ENCODE results near the gene CFAP119. TPM values are rescaled to one million over a fixed set of nuclear protein-coding genes. Genes with fewer than 3 reads are reported as not detected.

CFAP119 gene
- total RNA-seq, 6 experiments from 2014 or later = 4.3 to 7.6 (median 5.1) TPM

GRCh38 chr16:30773826-30774225 is 12.0 kb upstream of the CFAP119 start:
- H3K4me1 Mint-ChIP-seq (ENCODE audit: low read depth) = peaks cover 33% of the 10 kb centered on the region
- H3K27ac Mint-ChIP-seq = no peak overlapping the region
- DNase-seq = no peak
- no peaks in the 10 kb centered on the region for H3K9me3 Mint-ChIP-seq
- H3K4me3 Mint-ChIP-seq = no peak overlapping the region
- peaks cover 17% of the 10 kb centered on the region for H3K27me3 Mint-ChIP-seq (ENCODE audit: insufficient read depth)
- TF ChIP-seq, protein P1, sequence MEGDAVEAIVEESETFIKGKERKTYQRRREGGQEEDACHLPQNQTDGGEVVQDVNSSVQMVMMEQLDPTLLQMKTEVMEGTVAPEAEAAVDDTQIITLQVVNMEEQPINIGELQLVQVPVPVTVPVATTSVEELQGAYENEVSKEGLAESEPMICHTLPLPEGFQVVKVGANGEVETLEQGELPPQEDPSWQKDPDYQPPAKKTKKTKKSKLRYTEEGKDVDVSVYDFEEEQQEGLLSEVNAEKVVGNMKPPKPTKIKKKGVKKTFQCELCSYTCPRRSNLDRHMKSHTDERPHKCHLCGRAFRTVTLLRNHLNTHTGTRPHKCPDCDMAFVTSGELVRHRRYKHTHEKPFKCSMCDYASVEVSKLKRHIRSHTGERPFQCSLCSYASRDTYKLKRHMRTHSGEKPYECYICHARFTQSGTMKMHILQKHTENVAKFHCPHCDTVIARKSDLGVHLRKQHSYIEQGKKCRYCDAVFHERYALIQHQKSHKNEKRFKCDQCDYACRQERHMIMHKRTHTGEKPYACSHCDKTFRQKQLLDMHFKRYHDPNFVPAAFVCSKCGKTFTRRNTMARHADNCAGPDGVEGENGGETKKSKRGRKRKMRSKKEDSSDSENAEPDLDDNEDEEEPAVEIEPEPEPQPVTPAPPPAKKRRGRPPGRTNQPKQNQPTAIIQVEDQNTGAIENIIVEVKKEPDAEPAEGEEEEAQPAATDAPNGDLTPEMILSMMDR (IDR thresholded peaks at IDR 0.05) = no peak
- H3K36me3 Mint-ChIP-seq (ENCODE audit: low read depth) = peaks cover 28% of the 10 kb centered on the region

GRCh38 chr16:30771726-30772125 is 9.9 kb upstream of the CFAP119 start:
- Mint-ChIP-seq H3K9me3 (no peaks in the 10 kb centered on the region), H3K36me3 (ENCODE audit: low read depth) (peaks cover 34% of the 10 kb centered on the region)

GRCh38 chr16:30769379-30770089 is 7.7 kb upstream of the CFAP119 start:
- Mint-ChIP-seq H3K27me3 (ENCODE audit: insufficient read depth) (peaks cover 4% of the 10 kb centered on the region), H3K9me3 (no peaks in the 10 kb centered on the region), H3K4me1 (ENCODE audit: low read depth) (peaks cover 4% of the 10 kb centered on the region), H3K36me3 (ENCODE audit: low read depth) (peaks cover 41% of the 10 kb centered on the region), H3K27ac (no peak overlapping the region), H3K4me3 (no peak overlapping the region)
- TF ChIP-seq, protein P1 (IDR thresholded peaks at IDR 0.05) = no peak
- no peak for DNase-seq

More at GRCh38 chr16:30771726-30772125, 9.9 kb upstream of the CFAP119 start:
- DNase-seq = no peak
- H3K4me3 Mint-ChIP-seq = no peak overlapping the region
- TF ChIP-seq, protein P1 (IDR thresholded peaks at IDR 0.05) = no peak
- no peak overlapping the region for H3K27ac Mint-ChIP-seq
- peaks cover 19% of the 10 kb centered on the region for H3K4me1 Mint-ChIP-seq (ENCODE audit: low read depth)
- peaks cover 12% of the 10 kb centered on the region for H3K27me3 Mint-ChIP-seq (ENCODE audit: insufficient read depth)

DNA sequence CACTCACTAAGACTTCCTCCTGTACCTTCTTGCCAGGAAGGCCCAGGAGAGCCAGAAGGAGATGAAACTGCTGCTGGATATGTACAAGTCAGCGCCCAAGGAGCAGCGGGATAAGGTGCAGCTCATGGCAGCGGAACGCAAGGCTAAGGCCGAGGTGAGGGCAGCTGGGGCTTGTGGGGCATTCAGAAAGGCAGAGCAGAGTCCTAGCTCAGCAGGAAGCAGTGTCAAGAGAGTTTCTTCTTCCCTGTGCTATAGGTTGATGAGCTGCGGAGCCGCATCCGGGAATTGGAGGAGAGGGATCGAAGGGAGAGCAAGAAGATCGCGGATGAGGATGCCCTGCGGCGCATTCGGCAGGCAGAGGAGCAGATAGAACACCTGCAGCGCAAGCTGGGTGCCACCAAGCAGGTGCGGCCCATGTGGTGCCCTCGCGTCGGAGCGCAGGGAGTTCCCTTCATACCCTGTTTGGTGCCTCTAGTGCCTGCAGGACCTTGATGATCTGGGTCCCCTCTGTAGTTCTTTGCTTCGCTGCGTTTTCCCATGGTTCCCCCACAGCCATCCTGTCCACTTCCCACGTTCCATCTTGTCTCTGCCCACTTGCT is 6.8 kb upstream of the CFAP119 start:
- DNase-seq = no peak
- TF ChIP-seq, protein P1 (IDR thresholded peaks at IDR 0.05) = no peak
- H3K4me1 Mint-ChIP-seq (ENCODE audit: low read depth) = peaks cover 4% of the 10 kb centered on the region
- H3K27me3 Mint-ChIP-seq (ENCODE audit: insufficient read depth) = peaks cover 4% of the 10 kb centered on the region
- H3K27ac Mint-ChIP-seq = no peak overlapping the region
- no peaks in the 10 kb centered on the region for H3K9me3 Mint-ChIP-seq
- peaks cover 41% of the 10 kb centered on the region for H3K36me3 Mint-ChIP-seq (ENCODE audit: low read depth)
- no peak overlapping the region for H3K4me3 Mint-ChIP-seq

GRCh38 chr16:30767767-30768465 is 6.1 kb upstream of the CFAP119 start:
- Mint-ChIP-seq H3K27ac (no peak overlapping the region), H3K4me1 (ENCODE audit: low read depth) (peaks cover 11% of the 10 kb centered on the region), H3K27me3 (ENCODE audit: insufficient read depth) (peaks cover 4% of the 10 kb centered on the region), H3K9me3 (no peaks in the 10 kb centered on the region), H3K4me3 (no peak overlapping the region), H3K36me3 (ENCODE audit: low read depth) (peaks cover 40% of the 10 kb centered on the region)
- DNase-seq = no peak
- TF ChIP-seq, protein P1 (IDR thresholded peaks at IDR 0.05) = no peak

Measured in HFFc6 (cell line).